GM12872 (cell line): ENCODE data around the gene ID2.

ENCODE experiments used
- TF ChIP-seq, protein P1 (sequence below): IDR thresholded peaks from 3 replicates; pipeline ENCODE4 v1.5.1; 2011; ENCODE audit warnings: low read depth, mild to moderate bottlenecking, low read length, moderate library complexity; ENCODE audit not compliant: insufficient read depth

The ID2 gene

DNA sequence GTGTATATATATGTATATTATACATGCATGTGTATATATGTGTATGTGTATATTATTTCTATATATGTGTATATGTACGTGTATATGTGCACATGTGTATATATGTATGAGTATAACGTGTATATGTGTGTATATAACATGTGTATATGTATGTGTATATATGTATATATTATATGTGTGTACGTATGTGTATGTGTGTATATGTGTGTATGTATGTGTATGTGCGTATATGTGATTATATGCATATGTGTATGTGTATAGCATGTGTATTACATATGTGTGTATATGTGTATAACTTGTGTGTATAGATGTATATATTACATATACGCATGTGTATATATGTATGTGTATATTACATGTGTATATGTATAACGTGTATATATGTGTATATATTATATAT lies 32.1 kb upstream of the ID2 start:
- TF ChIP-seq, protein P1, sequence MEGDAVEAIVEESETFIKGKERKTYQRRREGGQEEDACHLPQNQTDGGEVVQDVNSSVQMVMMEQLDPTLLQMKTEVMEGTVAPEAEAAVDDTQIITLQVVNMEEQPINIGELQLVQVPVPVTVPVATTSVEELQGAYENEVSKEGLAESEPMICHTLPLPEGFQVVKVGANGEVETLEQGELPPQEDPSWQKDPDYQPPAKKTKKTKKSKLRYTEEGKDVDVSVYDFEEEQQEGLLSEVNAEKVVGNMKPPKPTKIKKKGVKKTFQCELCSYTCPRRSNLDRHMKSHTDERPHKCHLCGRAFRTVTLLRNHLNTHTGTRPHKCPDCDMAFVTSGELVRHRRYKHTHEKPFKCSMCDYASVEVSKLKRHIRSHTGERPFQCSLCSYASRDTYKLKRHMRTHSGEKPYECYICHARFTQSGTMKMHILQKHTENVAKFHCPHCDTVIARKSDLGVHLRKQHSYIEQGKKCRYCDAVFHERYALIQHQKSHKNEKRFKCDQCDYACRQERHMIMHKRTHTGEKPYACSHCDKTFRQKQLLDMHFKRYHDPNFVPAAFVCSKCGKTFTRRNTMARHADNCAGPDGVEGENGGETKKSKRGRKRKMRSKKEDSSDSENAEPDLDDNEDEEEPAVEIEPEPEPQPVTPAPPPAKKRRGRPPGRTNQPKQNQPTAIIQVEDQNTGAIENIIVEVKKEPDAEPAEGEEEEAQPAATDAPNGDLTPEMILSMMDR: no peak

DNA sequence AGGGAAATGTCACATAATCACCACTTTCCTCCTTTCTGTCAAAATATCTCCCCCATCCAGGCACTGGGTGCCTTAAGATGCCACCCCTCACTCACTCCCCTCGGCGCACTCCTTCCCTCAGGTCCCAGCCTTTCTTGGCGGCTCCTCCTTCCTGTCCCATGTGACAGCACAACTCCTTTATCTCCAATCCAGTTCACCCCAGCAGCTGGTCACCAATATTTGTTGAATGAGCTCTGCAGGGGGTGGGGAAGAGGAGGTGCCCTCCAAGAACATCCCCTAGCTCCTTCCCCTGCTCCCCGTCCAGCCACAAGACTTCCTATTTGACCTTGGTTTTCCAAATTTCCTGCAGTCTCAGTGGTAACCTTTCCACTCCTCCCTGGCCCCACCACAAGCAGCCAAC lies 31.6 kb upstream of the ID2 start:
- TF ChIP-seq, protein P1: no peak

DNA sequence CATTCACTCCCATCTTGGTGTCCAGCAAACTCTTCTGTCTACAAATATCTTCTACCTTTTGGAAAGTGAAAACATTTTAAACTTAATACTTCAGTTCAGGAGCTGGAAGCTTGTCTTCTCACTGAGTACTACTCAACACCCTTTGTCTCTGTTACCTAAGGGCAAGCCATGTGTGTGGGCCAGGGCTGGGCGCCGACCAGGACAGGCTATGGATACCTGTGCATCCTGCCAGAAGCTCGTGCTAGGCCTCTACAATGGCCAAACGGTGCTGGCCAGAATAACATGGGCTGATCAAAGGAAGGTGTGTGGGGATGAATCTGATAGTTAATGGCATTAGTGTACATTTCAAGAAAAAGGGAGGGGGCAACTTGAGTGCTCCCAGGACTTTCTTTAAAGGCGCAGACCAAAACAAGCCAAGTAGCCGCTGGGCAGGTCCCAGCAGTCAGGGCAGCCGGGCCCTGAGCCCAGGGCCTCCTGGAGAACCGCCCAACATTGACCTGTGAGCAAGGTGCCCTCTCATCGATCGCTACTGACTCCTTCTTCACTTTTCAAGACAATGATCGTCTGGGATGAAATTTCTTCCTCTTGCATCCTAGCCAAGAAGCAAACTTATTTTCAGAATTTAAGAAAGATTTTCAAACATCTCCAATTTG lies 29.0 kb upstream of the ID2 start:
- TF ChIP-seq, protein P1: no peak

DNA sequence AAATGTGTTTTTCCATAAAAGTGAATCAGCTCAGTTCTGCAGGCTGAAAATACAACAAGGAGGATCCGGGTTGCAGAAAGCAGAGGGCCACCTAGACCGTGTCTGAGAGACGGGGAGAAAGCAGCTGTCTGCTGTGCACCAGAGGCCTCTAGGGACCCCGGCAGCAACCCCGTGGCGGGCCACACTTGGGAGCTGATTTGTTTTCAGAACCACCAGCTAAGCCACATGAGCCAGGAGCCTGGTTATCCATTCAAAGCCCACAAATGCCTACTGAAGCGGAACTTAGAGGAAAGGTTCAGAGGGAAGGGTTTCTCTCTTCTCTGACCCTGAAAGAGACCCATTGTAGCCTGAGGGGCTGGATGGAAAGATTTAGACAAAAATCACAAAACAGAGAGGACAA lies 28.4 kb upstream of the ID2 start:
- TF ChIP-seq, protein P1: no peak

DNA sequence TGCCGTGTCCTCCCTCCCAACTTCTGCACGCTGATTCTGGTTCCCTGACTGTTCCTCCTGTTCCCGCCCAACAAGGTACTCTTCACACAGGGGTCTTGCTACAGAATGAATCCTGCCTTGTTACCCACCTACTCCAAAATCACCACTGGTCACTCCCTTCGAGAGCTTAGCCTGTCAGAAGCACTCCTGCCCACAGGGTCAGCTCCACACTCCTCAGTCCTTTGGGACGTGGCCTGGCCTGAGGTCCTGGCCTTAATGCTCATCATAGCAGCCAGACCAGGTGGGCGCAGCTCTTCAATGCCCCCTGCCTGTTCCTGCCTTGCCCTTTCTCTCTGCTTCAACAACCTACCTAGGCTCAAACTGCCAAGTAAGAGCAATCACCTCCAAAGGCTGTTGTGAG lies 27.8 kb upstream of the ID2 start:
- TF ChIP-seq, protein P1: no peak

DNA sequence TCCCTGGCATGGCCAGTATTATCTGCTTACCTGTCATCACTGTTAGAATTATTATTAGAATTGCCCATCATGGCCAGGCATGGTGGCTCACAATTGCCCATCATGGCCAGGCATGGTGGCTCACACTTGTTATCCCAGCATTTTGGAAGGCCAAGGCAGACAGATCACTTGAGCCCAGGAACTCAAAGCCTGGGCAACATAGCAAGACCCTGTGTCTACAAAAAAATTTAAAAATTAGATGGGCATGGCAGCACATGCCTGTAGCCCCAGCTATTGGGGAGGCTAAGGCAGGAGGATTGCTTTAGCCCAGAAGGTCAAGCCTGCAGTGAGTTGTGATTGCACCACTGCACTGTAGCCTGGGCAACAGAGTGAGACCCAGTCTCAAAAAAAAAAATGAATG lies 27.4 kb upstream of the ID2 start:
- TF ChIP-seq, protein P1: no peak

DNA sequence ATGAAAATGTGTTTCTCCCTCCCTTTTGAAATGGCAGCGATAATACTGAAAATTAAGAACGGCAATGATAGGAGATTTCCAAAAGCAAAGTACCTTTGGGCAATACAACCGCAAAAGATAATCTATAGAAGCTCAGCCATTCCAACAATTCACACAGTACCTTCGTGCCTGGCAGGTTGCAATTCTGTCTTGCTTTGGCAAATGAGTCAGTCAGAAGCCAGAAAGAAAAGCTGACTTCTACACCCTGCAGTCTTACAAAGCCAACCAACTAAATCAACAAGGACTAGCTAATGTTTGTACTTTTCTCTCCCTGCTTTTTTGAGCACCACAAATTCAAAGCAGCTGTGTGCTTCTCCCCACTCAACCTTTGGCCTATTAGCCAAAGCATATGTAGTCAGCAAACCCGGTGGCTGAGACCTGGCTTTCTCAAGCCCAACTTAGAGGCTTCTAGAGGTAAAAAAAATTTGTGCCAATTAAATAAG lies 25.7 kb upstream of the ID2 start:
- TF ChIP-seq, protein P1: no peak
